Renal pelvis (tissue), 4 donors: ENCODE measurements around the gene TBL3. TPM values are rescaled to one million over a fixed set of nuclear protein-coding genes. Genes with fewer than 3 reads are reported as not detected.
"Not testable (repeated sequence)": the region's sequence is repeated elsewhere in the genome, so short reads cannot be mapped to it uniquely, and the experiment has no call there.

Experiments used
- DNase-seq: peaks from one replicate; pipeline ENCODE4 v3.0.0-alpha.2; 2013
- polyA plus RNA-seq, 3 donors: library from polyadenylated mRNA; unstranded; fragments of 120-200 nt; gene quantifications; one replicate each; pipeline ENCODE4 v1.2.1, GENCODE V29; 2013; ENCODE audit not compliant: insufficient read length in 3 of 3

TBL3 gene
- polyA plus RNA-seq, 3 donors, result 36.5 to 49.0 (median 47.9) TPM

- DNase-seq, result peak; percentile 87
Observed at GRCh38 chr16:2009791-2010510, 38.1 kb downstream of the TBL3 start, which contains the start of gene ZNF598. Gene ZNF598, minus strand, starts transcription at chr16:2009821.

DNA sequence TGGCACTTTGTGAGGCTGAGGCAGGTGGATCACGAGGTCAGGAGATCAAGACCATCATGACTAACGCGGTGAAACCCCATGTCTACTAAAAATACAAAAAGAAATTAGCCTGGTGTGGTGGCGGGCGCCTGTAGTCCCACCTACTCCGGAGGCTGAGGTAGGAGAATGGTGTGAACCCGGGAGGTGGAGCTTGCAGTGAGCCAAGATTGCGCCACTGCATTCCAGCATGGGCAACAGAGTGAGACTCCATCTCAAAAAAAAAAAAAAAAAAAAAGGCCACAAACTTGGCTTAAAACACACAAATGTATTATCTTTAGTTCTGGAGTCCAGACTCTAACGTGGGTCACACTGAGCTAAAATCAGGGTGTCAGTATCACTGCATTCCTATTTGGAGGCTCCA is 39.9 kb downstream of the TBL3 start:
- DNase-seq, result not testable (repeated sequence)

DNA sequence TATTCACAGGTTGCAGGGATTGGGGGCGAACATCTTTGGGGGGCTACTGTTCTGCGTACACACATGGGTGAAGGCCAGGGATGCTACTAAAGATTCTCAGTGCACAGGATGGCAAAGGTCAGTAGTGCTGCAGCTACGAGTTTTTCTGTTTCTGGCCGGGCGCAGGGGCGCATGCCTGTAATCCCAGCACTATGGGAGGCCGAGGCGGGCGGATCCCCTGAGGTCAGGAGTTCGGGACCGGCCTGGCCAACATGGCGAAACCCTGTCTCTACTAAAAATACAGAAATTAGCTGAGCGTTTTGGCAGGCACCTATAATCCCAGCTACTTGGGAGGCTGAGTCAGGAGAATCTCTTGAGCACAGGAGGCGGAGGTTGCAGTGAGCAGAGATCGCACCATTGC is 41.7 kb downstream of the TBL3 start:
- DNase-seq, result no peak

- no peak for DNase-seq
Observed at GRCh38 chr16:2015117-2015946, 43.5 kb downstream of the TBL3 start.

GRCh38 chr16:2015947-2016208 is 44.0 kb downstream of the TBL3 start:
- no peak for DNase-seq

- no peak for DNase-seq
Observed at GRCh38 chr16:2016407-2016922, 44.6 kb downstream of the TBL3 start.

GRCh38 chr16:2019518-2019920 is 47.7 kb downstream of the TBL3 start, which contains the start of gene NPW:
Gene NPW, plus strand, starts transcription at chr16:2019785.
- no peak for DNase-seq

DNA sequence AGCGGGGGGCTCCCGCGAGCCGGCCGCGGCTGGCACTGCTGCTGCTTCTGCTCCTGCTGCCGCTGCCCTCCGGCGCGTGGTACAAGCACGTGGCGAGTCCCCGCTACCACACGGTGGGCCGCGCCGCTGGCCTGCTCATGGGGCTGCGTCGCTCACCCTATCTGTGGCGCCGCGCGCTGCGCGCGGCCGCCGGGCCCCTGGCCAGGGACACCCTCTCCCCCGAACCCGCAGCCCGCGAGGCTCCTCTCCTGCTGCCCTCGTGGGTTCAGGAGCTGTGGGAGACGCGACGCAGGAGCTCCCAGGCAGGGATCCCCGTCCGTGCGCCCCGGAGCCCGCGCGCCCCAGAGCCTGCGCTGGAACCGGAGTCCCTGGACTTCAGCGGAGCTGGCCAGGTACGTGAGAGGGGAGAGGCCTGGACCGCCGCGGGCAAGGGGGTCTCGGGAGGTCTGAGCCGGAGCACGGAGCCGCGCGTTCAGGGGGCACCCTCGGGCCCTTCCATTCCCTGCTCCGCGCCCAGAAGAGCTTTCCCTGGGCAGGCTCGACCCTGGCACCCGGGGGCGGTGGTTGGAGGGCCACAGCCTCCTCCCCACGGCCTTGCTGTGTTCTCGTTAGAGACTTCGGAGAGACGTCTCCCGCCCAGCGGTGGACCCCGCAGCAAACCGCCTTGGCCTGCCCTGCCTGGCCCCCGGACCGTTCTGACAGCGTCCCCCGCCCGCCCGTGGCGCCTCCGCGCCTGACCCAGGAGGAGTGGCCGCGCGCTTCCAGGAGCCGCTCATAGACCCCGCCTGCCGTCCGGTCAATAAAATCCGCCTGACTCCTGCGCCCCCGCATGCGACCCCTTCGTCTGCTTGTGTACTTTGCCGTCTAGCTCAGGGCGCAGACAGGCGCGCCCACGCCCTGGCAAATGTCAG is 48.3 kb downstream of the TBL3 start:
- no peak for DNase-seq

- no peak for DNase-seq
Observed at GRCh38 chr16:2022723-2023091, 50.9 kb downstream of the TBL3 start.

DNA sequence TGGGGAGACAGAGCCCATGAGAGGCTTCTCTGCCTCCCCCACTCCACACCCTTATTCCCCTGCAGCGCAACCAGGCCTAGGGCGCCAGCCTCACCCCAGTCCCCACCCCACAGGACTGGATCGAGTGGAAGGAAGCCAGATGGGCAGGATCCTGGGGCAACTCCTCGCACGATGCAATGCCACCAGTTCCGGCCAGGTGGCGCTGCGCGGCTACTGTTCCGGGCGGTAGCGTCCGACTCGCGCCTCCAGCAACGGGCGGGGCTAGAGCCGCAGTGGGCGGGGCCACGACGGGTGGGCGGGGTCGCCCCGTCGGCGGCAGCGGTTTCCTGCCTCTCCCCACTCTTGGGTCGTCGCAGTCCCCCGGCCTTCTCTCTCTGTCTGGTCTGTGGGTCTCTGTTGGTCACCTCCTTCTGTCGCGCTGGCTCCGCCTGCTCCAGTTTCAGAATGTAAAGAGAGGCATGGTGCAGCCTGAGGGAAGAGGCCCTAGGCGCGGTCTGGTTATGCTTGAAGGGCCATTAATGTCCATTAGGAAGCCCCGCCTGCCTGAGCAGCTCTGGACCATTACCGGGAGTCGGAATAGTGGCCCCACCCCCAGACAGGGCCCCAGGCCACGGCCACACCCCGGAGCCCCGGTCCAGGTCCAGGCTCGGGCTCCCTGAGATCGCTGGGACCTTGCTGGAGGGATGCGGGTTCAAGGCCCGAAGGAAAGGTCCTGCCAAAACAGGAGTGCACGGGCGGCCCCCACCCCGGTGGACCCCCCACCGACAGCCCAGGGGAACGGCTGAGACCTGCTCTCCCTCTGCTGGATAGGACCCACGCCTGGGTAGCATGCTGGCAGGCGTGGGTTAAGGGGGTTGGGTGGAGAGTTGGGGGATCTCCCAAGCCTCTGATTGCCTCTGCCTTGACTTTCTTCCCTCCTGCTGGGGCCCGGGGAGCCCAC is 51.5 kb downstream of the TBL3 start:
- DNase-seq, result peak; percentile 88

DNA sequence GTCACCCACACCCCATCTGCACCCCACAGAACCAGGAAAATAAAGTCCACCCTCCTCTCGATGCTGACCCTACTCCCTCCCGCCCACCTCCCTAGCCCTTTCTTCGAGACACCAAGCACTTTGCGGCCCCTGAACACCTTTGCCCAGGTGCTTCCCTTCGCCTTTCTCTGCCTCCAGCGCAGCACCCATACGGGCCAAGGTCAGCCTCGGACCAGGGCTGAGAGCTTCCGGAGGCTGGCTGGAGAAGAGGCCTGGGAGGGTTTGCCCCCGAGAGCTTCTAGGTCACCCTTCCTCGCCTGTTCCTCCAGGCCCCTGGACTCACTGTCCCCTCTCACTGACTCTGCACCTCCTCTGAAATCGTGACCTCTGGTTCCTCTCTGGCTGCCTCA is 52.2 kb downstream of the TBL3 start:
- DNase-seq, result no peak

GRCh38 chr16:2025251-2025650 is 53.4 kb downstream of the TBL3 start:
- no peak for DNase-seq

DNA sequence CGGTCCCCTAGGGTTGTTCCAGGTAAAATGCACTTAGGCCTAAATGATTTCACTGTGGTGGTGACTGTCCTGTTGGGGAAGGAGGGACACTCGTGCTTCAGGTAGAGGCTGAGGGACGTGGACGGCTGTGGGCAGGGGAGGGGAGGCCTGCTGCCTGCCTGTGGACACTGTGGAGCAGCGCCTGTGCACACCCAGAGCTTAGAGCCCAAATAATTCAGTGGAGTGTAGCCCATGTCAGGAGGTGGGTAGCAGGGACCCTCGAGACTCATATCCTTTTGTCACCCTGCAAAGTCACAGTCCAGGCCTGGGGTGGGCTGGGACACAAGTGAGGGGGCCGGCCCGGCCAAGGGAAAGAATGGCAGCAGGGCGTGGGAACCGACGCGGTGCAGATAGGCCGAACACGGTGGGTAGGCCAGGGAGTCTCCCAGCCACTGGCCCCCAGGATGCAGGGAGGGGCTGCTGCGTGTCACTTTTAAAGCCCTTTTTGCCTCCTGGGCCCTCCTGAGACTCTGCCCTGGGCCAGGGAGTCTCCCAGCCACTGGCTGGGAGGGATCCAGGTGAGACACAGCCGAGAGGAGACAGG is 54.1 kb downstream of the TBL3 start:
- DNase-seq, result no peak

DNA sequence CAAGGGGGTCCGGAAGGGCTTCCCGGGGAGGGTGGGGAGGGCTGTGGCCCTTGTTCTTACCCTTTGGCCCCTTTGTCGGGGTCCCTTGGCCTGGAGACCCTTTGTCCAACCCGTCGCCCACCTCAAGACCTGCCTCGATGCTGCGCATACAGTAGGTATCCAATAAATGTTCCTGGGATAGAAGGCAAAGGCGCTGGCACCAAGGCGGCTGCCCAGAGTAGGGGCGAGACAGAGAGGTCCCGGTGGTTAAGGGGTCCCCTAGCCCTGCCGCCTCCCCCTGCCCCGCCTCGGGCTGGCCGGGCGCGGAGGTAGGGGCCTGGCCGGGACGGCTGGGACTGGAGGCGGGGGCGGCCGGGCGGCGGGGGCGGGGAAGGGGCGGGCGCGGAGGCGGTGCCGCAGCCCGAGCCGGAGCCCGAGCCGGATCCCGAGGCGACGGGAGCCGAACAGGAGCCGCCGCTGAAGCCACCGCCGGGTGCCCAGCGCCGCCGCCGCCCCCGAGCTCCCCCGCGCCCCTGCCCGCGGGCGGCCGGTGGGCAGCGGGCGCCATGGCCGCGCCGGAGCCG is 54.7 kb downstream of the TBL3 start, which contains the start of gene NHERF2:
NHERF2 (plus strand) TSS at position 442 of the 563 bp plus-strand sequence; CDS start at position 546, 104 bp downstream.
- no peak for DNase-seq

DNA sequence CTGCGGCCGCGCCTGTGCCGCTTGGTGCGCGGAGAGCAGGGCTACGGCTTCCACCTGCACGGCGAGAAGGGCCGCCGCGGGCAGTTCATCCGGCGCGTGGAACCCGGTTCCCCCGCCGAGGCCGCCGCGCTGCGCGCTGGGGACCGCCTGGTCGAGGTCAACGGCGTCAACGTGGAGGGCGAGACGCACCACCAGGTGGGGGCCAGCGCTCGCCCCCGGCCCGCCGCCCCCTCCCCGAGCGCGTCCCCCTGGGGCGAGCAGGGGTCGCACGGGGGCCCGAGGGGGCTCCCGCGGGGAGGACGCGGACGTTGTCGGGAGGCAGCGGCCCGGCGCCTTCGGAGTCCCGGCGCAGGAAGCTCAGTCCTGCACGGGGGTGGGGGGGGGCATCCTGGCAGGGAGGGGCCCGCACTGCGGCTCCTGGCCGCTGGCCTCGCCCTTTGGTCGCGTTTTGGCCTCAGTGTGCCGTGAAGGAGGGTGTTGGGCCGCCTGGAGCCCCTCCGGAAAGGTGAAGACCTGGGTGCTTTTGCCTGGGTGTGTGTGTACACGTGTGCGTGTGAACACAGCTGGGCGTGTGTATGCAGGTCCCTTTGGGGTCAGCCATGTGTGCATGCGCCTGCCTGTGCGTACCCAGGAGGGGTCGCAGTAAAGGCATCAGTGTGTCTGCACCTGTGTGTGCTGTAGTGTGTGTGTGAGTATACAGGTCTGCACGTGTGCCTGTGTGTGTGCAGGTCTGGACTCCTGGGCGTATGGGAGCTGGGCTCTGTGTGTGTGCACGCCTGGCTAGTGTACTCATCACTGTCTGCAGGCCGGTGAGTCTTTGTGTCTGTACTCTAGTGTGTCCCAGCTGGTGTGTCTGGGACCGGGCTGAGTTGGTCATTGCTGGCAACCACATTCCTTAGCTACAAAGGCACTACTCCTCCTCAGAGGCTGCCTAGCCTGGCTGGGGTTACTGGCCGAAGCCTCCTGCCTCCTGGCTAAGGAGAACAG is 55.5 kb downstream of the TBL3 start:
- no peak for DNase-seq

DNA sequence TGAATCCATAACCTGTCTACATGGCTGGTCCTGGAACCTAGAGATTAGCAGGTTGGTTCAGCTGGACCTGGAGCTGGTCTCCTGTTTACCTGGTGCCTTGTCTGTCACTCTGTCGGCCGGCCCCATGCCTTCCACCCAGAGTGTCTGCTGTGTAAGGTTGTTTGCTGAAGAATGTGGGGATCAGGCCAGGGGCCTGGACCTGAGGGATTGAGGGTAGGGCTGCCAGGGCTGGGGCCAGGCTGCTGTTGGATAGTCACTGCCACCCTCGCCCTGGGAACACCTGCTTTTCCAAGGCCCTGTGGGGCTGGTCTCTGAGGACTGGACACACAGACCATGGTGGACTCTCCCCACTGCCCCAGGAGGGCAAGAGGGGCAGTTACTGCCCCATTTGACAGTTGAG is 56.3 kb downstream of the TBL3 start:
- DNase-seq, result no peak

GRCh38 chr16:2028620-2029220 is 56.9 kb downstream of the TBL3 start:
- no peak for DNase-seq

DNA sequence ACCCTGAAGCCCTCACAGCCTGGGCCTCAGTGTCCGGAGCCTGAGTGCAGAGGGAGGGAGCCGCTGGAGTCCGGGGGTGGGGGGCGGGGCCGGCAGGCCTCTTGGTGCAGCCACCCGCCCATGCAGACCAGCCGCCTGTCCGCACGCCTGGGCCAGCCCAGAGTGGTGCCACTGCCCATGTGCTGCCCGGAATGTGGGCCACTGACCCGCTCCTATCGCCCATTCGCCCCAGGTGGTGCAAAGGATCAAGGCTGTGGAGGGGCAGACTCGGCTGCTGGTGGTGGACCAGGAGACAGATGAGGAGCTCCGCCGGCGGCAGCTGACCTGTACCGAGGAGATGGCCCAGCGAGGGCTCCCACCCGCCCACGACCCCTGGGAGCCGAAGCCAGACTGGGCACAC is 57.5 kb downstream of the TBL3 start:
- no peak for DNase-seq
